ENCODE data around the gene UCN2. TPM values are rescaled to one million over a fixed set of nuclear protein-coding genes. Genes with fewer than 3 reads are reported as not detected.
"Not testable (repeated sequence)": the region's sequence is repeated elsewhere in the genome, so short reads cannot be mapped to it uniquely, and the experiment has no call there.

Gene UCN2
- total RNA-seq, 2 donors from 2014 or later, result not detected

- no peaks in the 10 kb centered on the region for H3K27me3 Mint-ChIP-seq
- ATAC-seq (no peak), DNase-seq (no peak)
- no peaks in the 10 kb centered on the region for H3K36me3 Mint-ChIP-seq (ENCODE audit: low read depth)
- no peaks in the 10 kb centered on the region for H3K9me3 ChIP-seq (ENCODE audit: control insufficient read depth, low read length, poor library complexity, severe bottlenecking)
- H3K4me3 Mint-ChIP-seq, result no peak overlapping the region
- no peak overlapping the region for H3K27ac Mint-ChIP-seq
- H3K4me1 Mint-ChIP-seq, result peaks cover 9% of the 10 kb centered on the region
These were observed 11.2 kb downstream of the UCN2 start for GRCh38 chr3:48552111-48552951.

- not testable (repeated sequence) for DNase-seq; H3K27ac Mint-ChIP-seq; H3K36me3 Mint-ChIP-seq (ENCODE audit: low read depth); H3K9me3 ChIP-seq (ENCODE audit: control insufficient read depth, low read length, poor library complexity, severe bottlenecking); H3K4me3 Mint-ChIP-seq; H3K27me3 Mint-ChIP-seq; ATAC-seq
- peaks cover 10% of the 10 kb centered on the region for H3K4me1 Mint-ChIP-seq
These were observed 11.9 kb downstream of the UCN2 start for GRCh38 chr3:48551651-48552050.

GRCh38 chr3:48548729-48549705 lies 14.6 kb downstream of the UCN2 start:
- Mint-ChIP-seq H3K27me3 (no peaks in the 10 kb centered on the region), H3K27ac (no peak overlapping the region), H3K4me1 (peaks cover 8% of the 10 kb centered on the region), H3K4me3 (no peak overlapping the region), H3K36me3 (ENCODE audit: low read depth) (no peaks in the 10 kb centered on the region)
- H3K9me3 ChIP-seq (ENCODE audit: control insufficient read depth, low read length, poor library complexity, severe bottlenecking), result no peaks in the 10 kb centered on the region
- DNase-seq (peak; percentile 62 to 85 (median 66)), ATAC-seq (peak; percentile 98)

- DNase-seq, result no peak
- Mint-ChIP-seq H3K27ac (no peak overlapping the region), H3K27me3 (no peaks in the 10 kb centered on the region), H3K36me3 (ENCODE audit: low read depth) (no peaks in the 10 kb centered on the region), H3K4me1 (peaks cover 8% of the 10 kb centered on the region), H3K4me3 (no peak overlapping the region)
- no peaks in the 10 kb centered on the region for H3K9me3 ChIP-seq (ENCODE audit: control insufficient read depth, low read length, poor library complexity, severe bottlenecking)
- no peak for ATAC-seq
These were observed 15.5 kb downstream of the UCN2 start for GRCh38 chr3:48548126-48548525.

GRCh38 chr3:48546203-48546829 lies 17.3 kb downstream of the UCN2 start:
- H3K4me1 Mint-ChIP-seq, result peaks cover 8% of the 10 kb centered on the region
- ATAC-seq, result no peak
- no peaks in the 10 kb centered on the region for H3K27me3 Mint-ChIP-seq
- DNase-seq, result no peak
- H3K9me3 ChIP-seq (ENCODE audit: control insufficient read depth, low read length, poor library complexity, severe bottlenecking), result no peaks in the 10 kb centered on the region
- no peak overlapping the region for H3K27ac Mint-ChIP-seq
- H3K4me3 Mint-ChIP-seq, result no peak overlapping the region
- H3K36me3 Mint-ChIP-seq (ENCODE audit: low read depth), result no peaks in the 10 kb centered on the region

GRCh38 chr3:48544141-48544540 lies 19.4 kb downstream of the UCN2 start:
- no peaks in the 10 kb centered on the region for H3K9me3 ChIP-seq (ENCODE audit: control insufficient read depth, low read length, poor library complexity, severe bottlenecking)
- Mint-ChIP-seq H3K4me3 (no peak overlapping the region), H3K4me1 (peaks cover 11% of the 10 kb centered on the region), H3K27me3 (no peaks in the 10 kb centered on the region), H3K27ac (no peak overlapping the region), H3K36me3 (ENCODE audit: low read depth) (no peaks in the 10 kb centered on the region)
- DNase-seq (no peak), ATAC-seq (no peak)

GRCh38 chr3:48543271-48543866 lies 20.2 kb downstream of the UCN2 start:
- Mint-ChIP-seq H3K4me3 (no peak overlapping the region), H3K4me1 (peaks cover 7% of the 10 kb centered on the region), H3K36me3 (ENCODE audit: low read depth) (no peaks in the 10 kb centered on the region), H3K27me3 (no peaks in the 10 kb centered on the region), H3K27ac (no peak overlapping the region)
- DNase-seq (no peak), ATAC-seq (no peak)
- H3K9me3 ChIP-seq (ENCODE audit: control insufficient read depth, low read length, poor library complexity, severe bottlenecking), result no peaks in the 10 kb centered on the region

- Mint-ChIP-seq H3K27ac (no peak overlapping the region), H3K4me1 (peaks cover 6% of the 10 kb centered on the region)
- no peak for ATAC-seq
These were observed 25.1 kb downstream of the UCN2 start for GRCh38 chr3:48538451-48538850.

GRCh38 chr3:48536785-48537184 lies 26.8 kb downstream of the UCN2 start:
- no peaks in the 10 kb centered on the region for H3K36me3 Mint-ChIP-seq (ENCODE audit: low read depth)
- DNase-seq (no peak), ATAC-seq (no peak)
- H3K4me1 Mint-ChIP-seq, result peaks cover 6% of the 10 kb centered on the region
- no peaks in the 10 kb centered on the region for H3K9me3 ChIP-seq (ENCODE audit: control insufficient read depth, low read length, poor library complexity, severe bottlenecking)
- no peak overlapping the region for H3K27ac Mint-ChIP-seq
- H3K4me3 Mint-ChIP-seq, result no peak overlapping the region
- no peaks in the 10 kb centered on the region for H3K27me3 Mint-ChIP-seq

More at GRCh38 chr3:48538451-48538850, 25.1 kb downstream of the UCN2 start:
- Mint-ChIP-seq H3K36me3 (ENCODE audit: low read depth) (no peaks in the 10 kb centered on the region), H3K4me3 (no peak overlapping the region), H3K27me3 (no peaks in the 10 kb centered on the region)
- no peaks in the 10 kb centered on the region for H3K9me3 ChIP-seq (ENCODE audit: control insufficient read depth, low read length, poor library complexity, severe bottlenecking)
- DNase-seq, result no peak

GRCh38 chr3:48536116-48536515 lies 27.5 kb downstream of the UCN2 start:
- H3K4me3 Mint-ChIP-seq, result no peak overlapping the region
- H3K36me3 Mint-ChIP-seq (ENCODE audit: low read depth), result no peaks in the 10 kb centered on the region
- ATAC-seq (no peak), DNase-seq (no peak)
- peaks cover 6% of the 10 kb centered on the region for H3K4me1 Mint-ChIP-seq
- H3K27me3 Mint-ChIP-seq, result no peaks in the 10 kb centered on the region
- no peaks in the 10 kb centered on the region for H3K9me3 ChIP-seq (ENCODE audit: control insufficient read depth, low read length, poor library complexity, severe bottlenecking)
- H3K27ac Mint-ChIP-seq, result no peak overlapping the region

GRCh38 chr3:48535578-48535977 lies 28.0 kb downstream of the UCN2 start:
- H3K27ac Mint-ChIP-seq, result no peak overlapping the region
- no peaks in the 10 kb centered on the region for H3K36me3 Mint-ChIP-seq (ENCODE audit: low read depth)
- DNase-seq (no peak), ATAC-seq (no peak)
- H3K9me3 ChIP-seq (ENCODE audit: control insufficient read depth, low read length, poor library complexity, severe bottlenecking), result no peaks in the 10 kb centered on the region
- H3K27me3 Mint-ChIP-seq, result no peaks in the 10 kb centered on the region
- peaks cover 6% of the 10 kb centered on the region for H3K4me1 Mint-ChIP-seq
- no peak overlapping the region for H3K4me3 Mint-ChIP-seq

GRCh38 chr3:48532977-48533337 lies 30.6 kb downstream of the UCN2 start:
- Mint-ChIP-seq H3K36me3 (ENCODE audit: low read depth) (peaks cover 2% of the 10 kb centered on the region), H3K27ac (no peak overlapping the region)

More at GRCh38 chr3:48532977-48533337, 30.6 kb downstream of the UCN2 start:
- Mint-ChIP-seq H3K27me3 (no peaks in the 10 kb centered on the region), H3K4me3 (no peak overlapping the region), H3K4me1 (peaks cover 3% of the 10 kb centered on the region)
- no peak for DNase-seq
- ATAC-seq, result no peak
- no peaks in the 10 kb centered on the region for H3K9me3 ChIP-seq (ENCODE audit: control insufficient read depth, low read length, poor library complexity, severe bottlenecking)
